SK-N-SH treated with all-trans-retinoic acid at 6 μM for 48 hours (cell line): ENCODE data around the gene GRIN1.

Source experiments
- ATAC-seq: fragments of 200-7000 bp; cut with Tn5 transposase; 3 replicates; pipeline ENCODE4 v1.9.1; 2020; ENCODE audit warnings: mild to moderate bottlenecking, moderate library complexity
- ARNTL ChIP-seq: fragments of 450-650 bp; formaldehyde crosslinking; IDR thresholded peaks from 2 replicates; pipeline ENCODE4 v1.5.0; 2020; ENCODE audit warnings: low read depth, mild to moderate bottlenecking, moderate library complexity, borderline replicate concordance
- CREB5 ChIP-seq: fragments of 250-450 bp; sonication (Bioruptor Pico); IDR thresholded peaks from 2 replicates; pipeline ENCODE4 v1.5.1; 2020; ENCODE audit warnings: low read depth, mild to moderate bottlenecking, moderate library complexity
- CSDC2 ChIP-seq: fragments of 250-450 bp; sonication (Bioruptor Pico); IDR thresholded peaks from 2 replicates; pipeline ENCODE4 v1.5.0; 2020; ENCODE audit warnings: mild to moderate bottlenecking, moderate library complexity
- GLIS3 ChIP-seq: fragments of 250-450 bp; sonication (Bioruptor Pico); IDR thresholded peaks from 2 replicates; pipeline ENCODE4 v1.5.0; 2020; ENCODE audit warnings: mild to moderate bottlenecking, moderate library complexity
- OSR1 ChIP-seq: fragments of 250-450 bp; sonication (Bioruptor Pico); IDR thresholded peaks from 2 replicates; pipeline ENCODE4 v1.8.0; 2022; ENCODE audit warnings: moderate library complexity, mild to moderate bottlenecking, inconsistent platforms
- POU6F1 ChIP-seq: fragments of 250-450 bp; sonication (Bioruptor Pico); IDR thresholded peaks from 2 replicates; pipeline ENCODE4 v1.8.0; 2021; ENCODE audit warnings: low read depth, mild to moderate bottlenecking, moderate library complexity, borderline replicate concordance
- PPARA ChIP-seq: fragments of 250-450 bp; sonication (Bioruptor Pico); IDR thresholded peaks from 2 replicates; pipeline ENCODE4 v1.5.0; 2020; ENCODE audit warnings: mild to moderate bottlenecking, borderline replicate concordance
- TCF4 ChIP-seq: fragments of 250-450 bp; sonication (Bioruptor Pico); IDR thresholded peaks from 2 replicates; pipeline ENCODE4 v1.8.0; 2021; ENCODE audit warnings: mild to moderate bottlenecking, moderate library complexity, borderline replicate concordance
- TOX ChIP-seq: fragments of 250-450 bp; sonication (Bioruptor Pico); IDR thresholded peaks from 2 replicates; pipeline ENCODE4 v1.8.0; 2021; ENCODE audit warnings: mild to moderate bottlenecking, moderate library complexity, borderline replicate concordance
- TSHZ2 ChIP-seq: fragments of 250-450 bp; sonication (Bioruptor Pico); IDR thresholded peaks from 2 replicates; pipeline ENCODE4 v1.5.0; 2020; ENCODE audit warnings: mild to moderate bottlenecking, moderate library complexity
- ZC3H10 ChIP-seq: fragments of 250-450 bp; sonication (Bioruptor Pico); IDR thresholded peaks from 2 replicates; pipeline ENCODE4 v1.5.1; 2021; ENCODE audit warnings: mild to moderate bottlenecking, moderate library complexity
- ZFP3 ChIP-seq: fragments of 250-450 bp; sonication (Bioruptor Pico); IDR thresholded peaks from 2 replicates; pipeline ENCODE4 v1.5.0; 2020; ENCODE audit warnings: mild to moderate bottlenecking, moderate library complexity
- ZFP30 ChIP-seq: fragments of 450-650 bp; formaldehyde crosslinking; IDR thresholded peaks from 2 replicates; pipeline ENCODE4 v1.5.0; 2022; ENCODE audit warnings: mild to moderate bottlenecking, moderate library complexity
- ZNF565 ChIP-seq: fragments of 450-650 bp; formaldehyde crosslinking; conservative IDR thresholded peaks from 2 replicates; pipeline ENCODE4 v1.5.0; 2020; ENCODE audit warnings: low read depth, mild to moderate bottlenecking, moderate library complexity
- ZNF70 ChIP-seq: fragments of 450-650 bp; formaldehyde crosslinking; IDR thresholded peaks from 2 replicates; pipeline ENCODE4 v1.5.0; 2020; ENCODE audit warnings: mild to moderate bottlenecking, moderate library complexity
- ZNF8 ChIP-seq: fragments of 450-650 bp; formaldehyde crosslinking; IDR thresholded peaks from 2 replicates; pipeline ENCODE4 v1.5.0; 2020; ENCODE audit warnings: mild to moderate bottlenecking, moderate library complexity
- TF ChIP-seq, protein P1 (sequence below): fragments of 250-450 bp; sonication (Bioruptor Pico); IDR thresholded peaks from 2 replicates; pipeline ENCODE4 v1.8.0; 2020; ENCODE audit warnings: mild to moderate bottlenecking, moderate library complexity, borderline replicate concordance

GRIN1 gene

GRCh38 chr9:137164370-137165249, 25.7 kb downstream of the GRIN1 start (continued):
- TF ChIP-seq CREB5 (CRISPR knock-in tag): no peak

- TF ChIP-seq ZC3H10 (CRISPR knock-in tag) (no peak), ZNF8 (CRISPR knock-in tag) (no peak), ZFP30 (CRISPR knock-in tag) (no peak), PPARA (CRISPR knock-in tag) (no peak), TCF4 (CRISPR knock-in tag) (no peak), ARNTL (CRISPR knock-in tag) (no peak)
- TF ChIP-seq, all 23 proteins: peak for 0
- ATAC-seq: no peak
Measured at GRCh38 chr9:137165250-137165836, 26.4 kb downstream of the GRIN1 start.

GRCh38 chr9:137166380-137167229, 27.7 kb downstream of the GRIN1 start:
- ATAC-seq: no peak
- TF ChIP-seq, protein P1, sequence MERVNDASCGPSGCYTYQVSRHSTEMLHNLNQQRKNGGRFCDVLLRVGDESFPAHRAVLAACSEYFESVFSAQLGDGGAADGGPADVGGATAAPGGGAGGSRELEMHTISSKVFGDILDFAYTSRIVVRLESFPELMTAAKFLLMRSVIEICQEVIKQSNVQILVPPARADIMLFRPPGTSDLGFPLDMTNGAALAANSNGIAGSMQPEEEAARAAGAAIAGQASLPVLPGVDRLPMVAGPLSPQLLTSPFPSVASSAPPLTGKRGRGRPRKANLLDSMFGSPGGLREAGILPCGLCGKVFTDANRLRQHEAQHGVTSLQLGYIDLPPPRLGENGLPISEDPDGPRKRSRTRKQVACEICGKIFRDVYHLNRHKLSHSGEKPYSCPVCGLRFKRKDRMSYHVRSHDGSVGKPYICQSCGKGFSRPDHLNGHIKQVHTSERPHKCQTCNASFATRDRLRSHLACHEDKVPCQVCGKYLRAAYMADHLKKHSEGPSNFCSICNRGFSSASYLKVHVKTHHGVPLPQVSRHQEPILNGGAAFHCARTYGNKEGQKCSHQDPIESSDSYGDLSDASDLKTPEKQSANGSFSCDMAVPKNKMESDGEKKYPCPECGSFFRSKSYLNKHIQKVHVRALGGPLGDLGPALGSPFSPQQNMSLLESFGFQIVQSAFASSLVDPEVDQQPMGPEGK (CRISPR knock-in tag): no peak
- TF ChIP-seq CREB5 (CRISPR knock-in tag) (no peak), OSR1 (CRISPR knock-in tag) (no peak), ZC3H10 (CRISPR knock-in tag) (no peak), ZNF8 (CRISPR knock-in tag) (no peak), ZNF565 (no peak), ZFP3 (no peak)
- TF ChIP-seq, all 23 proteins: peak for 0

- ATAC-seq: no peak
- TF ChIP-seq ZNF70 (CRISPR knock-in tag) (no peak), OSR1 (CRISPR knock-in tag) (no peak), ZC3H10 (CRISPR knock-in tag) (no peak), TSHZ2 (CRISPR knock-in tag) (no peak), CREB5 (CRISPR knock-in tag) (no peak), ZNF8 (CRISPR knock-in tag) (no peak), ZNF565 (no peak), GLIS3 (CRISPR knock-in tag) (no peak), POU6F1 (CRISPR knock-in tag) (no peak), CSDC2 (CRISPR knock-in tag) (no peak), ZFP30 (CRISPR knock-in tag) (no peak), TCF4 (CRISPR knock-in tag) (no peak), ARNTL (CRISPR knock-in tag) (no peak), TOX (CRISPR knock-in tag) (no peak)
- TF ChIP-seq, protein P1 (CRISPR knock-in tag): no peak
Measured at GRCh38 chr9:137167277-137167746, 28.4 kb downstream of the GRIN1 start.
